ENCODE measurements around the gene PEX5L.

Gene PEX5L, protein sequence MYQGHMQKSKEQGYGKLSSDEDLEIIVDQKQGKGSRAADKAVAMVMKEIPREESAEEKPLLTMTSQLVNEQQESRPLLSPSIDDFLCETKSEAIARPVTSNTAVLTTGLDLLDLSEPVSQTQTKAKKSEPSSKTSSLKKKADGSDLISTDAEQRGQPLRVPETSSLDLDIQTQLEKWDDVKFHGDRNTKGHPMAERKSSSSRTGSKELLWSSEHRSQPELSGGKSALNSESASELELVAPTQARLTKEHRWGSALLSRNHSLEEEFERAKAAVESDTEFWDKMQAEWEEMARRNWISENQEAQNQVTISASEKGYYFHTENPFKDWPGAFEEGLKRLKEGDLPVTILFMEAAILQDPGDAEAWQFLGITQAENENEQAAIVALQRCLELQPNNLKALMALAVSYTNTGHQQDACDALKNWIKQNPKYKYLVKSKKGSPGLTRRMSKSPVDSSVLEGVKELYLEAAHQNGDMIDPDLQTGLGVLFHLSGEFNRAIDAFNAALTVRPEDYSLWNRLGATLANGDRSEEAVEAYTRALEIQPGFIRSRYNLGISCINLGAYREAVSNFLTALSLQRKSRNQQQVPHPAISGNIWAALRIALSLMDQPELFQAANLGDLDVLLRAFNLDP

GRCh38 chr3:180036671-180037455, at the start of gene PEX5L:
Gene PEX5L, minus strand, starts transcription at chr3:180036937. Its CDS starts 338 bp downstream, at chr3:180036599.
- ChIA-PET CTCF (interaction anchor here (0.5 kb wide), 1 partner anchor 22 kb away, joined by 9 read pairs; no protein-coding TSS in a partner anchor), POLR2A (ENCODE audit: low non-redundant PET) (no interaction called here)
- TF ChIP-seq, protein P1, sequence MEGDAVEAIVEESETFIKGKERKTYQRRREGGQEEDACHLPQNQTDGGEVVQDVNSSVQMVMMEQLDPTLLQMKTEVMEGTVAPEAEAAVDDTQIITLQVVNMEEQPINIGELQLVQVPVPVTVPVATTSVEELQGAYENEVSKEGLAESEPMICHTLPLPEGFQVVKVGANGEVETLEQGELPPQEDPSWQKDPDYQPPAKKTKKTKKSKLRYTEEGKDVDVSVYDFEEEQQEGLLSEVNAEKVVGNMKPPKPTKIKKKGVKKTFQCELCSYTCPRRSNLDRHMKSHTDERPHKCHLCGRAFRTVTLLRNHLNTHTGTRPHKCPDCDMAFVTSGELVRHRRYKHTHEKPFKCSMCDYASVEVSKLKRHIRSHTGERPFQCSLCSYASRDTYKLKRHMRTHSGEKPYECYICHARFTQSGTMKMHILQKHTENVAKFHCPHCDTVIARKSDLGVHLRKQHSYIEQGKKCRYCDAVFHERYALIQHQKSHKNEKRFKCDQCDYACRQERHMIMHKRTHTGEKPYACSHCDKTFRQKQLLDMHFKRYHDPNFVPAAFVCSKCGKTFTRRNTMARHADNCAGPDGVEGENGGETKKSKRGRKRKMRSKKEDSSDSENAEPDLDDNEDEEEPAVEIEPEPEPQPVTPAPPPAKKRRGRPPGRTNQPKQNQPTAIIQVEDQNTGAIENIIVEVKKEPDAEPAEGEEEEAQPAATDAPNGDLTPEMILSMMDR (conservative IDR thresholded peaks at IDR 0.05; ENCODE audit: low read depth) = no peak
- H3K27ac ChIP-seq = no peak within 1 kb of the TSS
- peak; percentile 41 for DNase-seq (ENCODE audit: low spot score)

DNA sequence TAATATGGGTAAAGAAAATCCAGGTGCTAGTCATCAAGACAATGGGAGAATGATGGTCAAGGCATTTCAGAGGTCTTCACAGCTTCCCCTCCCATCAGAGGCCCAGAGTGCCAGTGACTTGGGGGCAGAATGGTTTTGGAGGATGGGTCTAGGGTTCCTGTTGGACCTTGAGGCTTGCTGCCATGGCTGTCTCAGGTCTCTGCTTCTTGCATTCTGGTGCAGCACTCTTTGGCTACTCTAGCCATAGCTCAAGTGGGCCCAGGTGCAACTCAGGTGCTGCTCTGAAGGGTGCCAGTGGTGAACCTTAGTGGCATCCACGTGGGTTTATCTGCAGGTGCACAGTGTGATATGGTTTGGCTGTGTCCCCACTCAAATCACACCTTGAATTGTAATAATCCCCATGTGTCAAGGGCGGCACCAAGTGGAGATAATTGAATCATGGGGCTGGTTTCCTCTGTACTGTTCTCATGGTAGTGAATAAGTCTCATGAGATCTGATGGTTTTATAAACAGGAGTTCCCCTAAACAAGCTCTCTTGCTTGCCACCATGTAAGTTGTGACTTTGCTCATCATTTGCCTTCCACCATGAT, 48.5 kb upstream of the PEX5L start:
- no peak for DNase-seq (ENCODE audit: low spot score)
- no peak overlapping the region for H3K27ac ChIP-seq
- ChIA-PET POLR2A (ENCODE audit: low non-redundant PET) (no interaction called here), CTCF (no interaction called here)
- TF ChIP-seq, protein P1 (conservative IDR thresholded peaks at IDR 0.05; ENCODE audit: low read depth) = no peak

GRCh38 chr3:180082699-180083098, 46.0 kb upstream of the PEX5L start:
- DNase-seq (ENCODE audit: low spot score) = no peak
- no peak overlapping the region for H3K27ac ChIP-seq
- TF ChIP-seq, protein P1 (conservative IDR thresholded peaks at IDR 0.05; ENCODE audit: low read depth) = no peak
- CTCF ChIA-PET = interaction anchor here (0.7 kb wide), 1 partner anchor 314 kb away, joined by 5 read pairs; no protein-coding TSS in a partner anchor
- POLR2A ChIA-PET (ENCODE audit: low non-redundant PET) = no interaction called here

GRCh38 chr3:180078592-180078991, 41.9 kb upstream of the PEX5L start:
- no peak overlapping the region for H3K27ac ChIP-seq
- ChIA-PET CTCF (interaction anchor here (0.6 kb wide), 1 partner anchor 132 kb away, joined by 4 read pairs; no protein-coding TSS in a partner anchor), POLR2A (ENCODE audit: low non-redundant PET) (no interaction called here)
- no peak for DNase-seq (ENCODE audit: low spot score)
- TF ChIP-seq, protein P1 (conservative IDR thresholded peaks at IDR 0.05; ENCODE audit: low read depth) = no peak

- no peak for DNase-seq (ENCODE audit: low spot score)
- TF ChIP-seq, protein P1 (conservative IDR thresholded peaks at IDR 0.05; ENCODE audit: low read depth) = no peak
- no peak overlapping the region for H3K27ac ChIP-seq
- CTCF ChIA-PET = no interaction called here
- POLR2A ChIA-PET (ENCODE audit: low non-redundant PET) = no interaction called here
Observed at GRCh38 chr3:180073561-180073960, 36.8 kb upstream of the PEX5L start.

DNA sequence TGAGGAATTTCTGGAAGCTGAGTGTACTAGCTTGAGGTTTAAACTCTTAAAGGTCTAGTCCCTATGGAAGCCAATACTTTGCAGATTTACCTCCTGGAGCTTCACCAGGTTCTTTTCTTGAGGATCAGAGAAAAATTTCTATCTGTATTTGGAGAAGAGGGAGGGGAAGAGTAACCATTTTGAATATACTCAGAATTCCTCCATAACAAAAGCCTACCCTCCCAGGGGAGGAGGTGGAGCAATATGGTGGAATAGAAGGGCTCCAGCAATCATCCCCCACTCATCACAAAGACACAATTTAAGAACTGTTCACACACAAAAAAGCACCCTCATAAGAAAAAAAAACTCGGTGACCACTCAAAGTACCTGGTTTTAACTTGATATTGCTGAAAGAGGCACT, 36.0 kb upstream of the PEX5L start:
- DNase-seq (ENCODE audit: low spot score) = no peak
- TF ChIP-seq, protein P1 (conservative IDR thresholded peaks at IDR 0.05; ENCODE audit: low read depth) = no peak
- ChIA-PET POLR2A (ENCODE audit: low non-redundant PET) (no interaction called here), CTCF (no interaction called here)
- H3K27ac ChIP-seq = no peak overlapping the region

All from RWPE1 (cell line).